HG02571 (cell line): Measurements from ENCODE around the gene CDKL5.

Experiments used
- ATAC-seq: cut with Tn5 transposase; IDR thresholded peaks from one replicate; pipeline ENCODE4 v1.9.1; 2021; ENCODE audit warnings: mild to moderate bottlenecking, moderate library complexity; ENCODE audit not compliant: unreplicated experiment

Gene CDKL5

GRCh38 chrX:18682979-18683387 lies 257.6 kb downstream of the CDKL5 start:
- no peak for ATAC-seq

- no peak for ATAC-seq
Observed at GRCh38 chrX:18687856-18688495, 262.6 kb downstream of the CDKL5 start.

GRCh38 chrX:18691431-18691830 lies 266.0 kb downstream of the CDKL5 start:
- ATAC-seq = no peak

GRCh38 chrX:18692541-18692940 lies 267.1 kb downstream of the CDKL5 start:
- ATAC-seq = no peak

GRCh38 chrX:18696653-18697052 lies 271.2 kb downstream of the CDKL5 start:
- ATAC-seq = no peak

GRCh38 chrX:18698737-18699650 lies 273.6 kb downstream of the CDKL5 start:
- ATAC-seq = no peak

- ATAC-seq = no peak
Observed at GRCh38 chrX:18701621-18702361, 276.4 kb downstream of the CDKL5 start.

- no peak for ATAC-seq
Observed at GRCh38 chrX:18702362-18703195, 277.2 kb downstream of the CDKL5 start.
